ENCODE measurements around the gene TEP1. TPM values are rescaled to one million over a fixed set of nuclear protein-coding genes. Genes with fewer than 3 reads are reported as not detected.

The TEP1 gene
- total RNA-seq, 1 donor from 2014 or later, result 22.8 TPM

DNA sequence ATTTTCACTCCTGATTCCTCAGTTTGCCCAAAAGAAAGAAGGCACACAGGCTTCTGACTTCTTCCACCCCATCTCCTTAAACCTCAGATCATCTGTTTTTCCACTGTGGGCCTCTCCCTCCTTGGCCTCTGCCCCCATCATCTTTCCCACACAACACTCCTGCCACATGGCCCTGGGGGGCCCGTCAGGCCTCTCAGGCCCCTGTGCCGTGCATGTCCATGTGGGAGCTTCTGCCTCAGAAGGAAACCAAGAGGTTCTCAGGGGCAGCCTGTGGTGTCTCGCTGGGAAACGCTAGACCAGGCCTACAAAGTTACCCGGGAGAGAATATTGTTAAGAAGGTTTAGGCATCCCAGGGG lies 14.7 kb upstream of the TEP1 start:
- Mint-ChIP-seq H3K4me1 (ENCODE audit: low read depth) (peaks cover 7% of the 10 kb centered on the region), H3K27ac (ENCODE audit: unreplicated experiment) (peak overlapping the region; percentile 20), H3K36me3 (ENCODE audit: low read depth) (no peaks in the 10 kb centered on the region)

DNA sequence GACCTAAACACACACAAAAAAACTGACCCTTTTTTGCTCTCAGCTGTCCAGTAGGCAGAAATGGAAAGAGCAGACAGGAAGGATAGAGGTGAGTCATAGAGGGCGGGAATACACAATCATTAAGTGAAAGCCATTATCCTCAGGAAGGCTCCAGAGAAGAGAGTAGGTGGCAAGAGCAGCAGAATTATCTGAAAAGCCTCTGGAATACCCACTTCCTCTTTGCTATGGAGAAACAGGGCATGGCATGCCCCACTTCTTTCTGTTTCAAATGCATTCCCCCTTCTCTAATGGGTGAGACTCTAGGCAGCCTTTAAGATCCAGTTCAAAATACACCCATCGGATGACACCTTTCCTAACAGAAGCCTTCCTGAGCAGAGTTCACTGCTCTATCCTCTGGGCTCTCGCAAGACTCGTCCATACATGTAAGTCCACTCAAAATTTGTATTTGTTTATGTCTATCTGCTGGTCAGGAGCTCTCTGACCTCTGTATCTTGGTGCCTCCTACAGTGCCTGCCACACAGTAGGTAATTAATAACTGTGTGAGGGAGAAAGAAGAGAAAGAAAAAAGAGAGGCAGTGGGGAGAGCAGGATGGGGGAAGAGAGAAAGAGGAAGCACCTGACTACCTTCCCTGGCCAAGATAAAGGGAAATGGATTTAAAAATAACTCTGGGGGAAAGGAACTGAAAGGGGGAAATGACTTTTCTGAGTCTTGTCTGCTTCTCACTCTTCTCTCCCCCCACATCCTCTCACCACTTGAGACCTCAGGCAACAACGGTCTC lies 14.1 kb upstream of the TEP1 start:
- peaks cover 7% of the 10 kb centered on the region for H3K4me1 Mint-ChIP-seq (ENCODE audit: low read depth)
- H3K36me3 Mint-ChIP-seq (ENCODE audit: low read depth), result no peaks in the 10 kb centered on the region
- no peaks in the 10 kb centered on the region for H3K9me3 Mint-ChIP-seq (ENCODE audit: low read depth)
- DNase-seq (ENCODE audit: low spot score), result no peak
- peak overlapping the region; percentile 24 for H3K27ac Mint-ChIP-seq (ENCODE audit: unreplicated experiment)
- TF ChIP-seq, protein P1, sequence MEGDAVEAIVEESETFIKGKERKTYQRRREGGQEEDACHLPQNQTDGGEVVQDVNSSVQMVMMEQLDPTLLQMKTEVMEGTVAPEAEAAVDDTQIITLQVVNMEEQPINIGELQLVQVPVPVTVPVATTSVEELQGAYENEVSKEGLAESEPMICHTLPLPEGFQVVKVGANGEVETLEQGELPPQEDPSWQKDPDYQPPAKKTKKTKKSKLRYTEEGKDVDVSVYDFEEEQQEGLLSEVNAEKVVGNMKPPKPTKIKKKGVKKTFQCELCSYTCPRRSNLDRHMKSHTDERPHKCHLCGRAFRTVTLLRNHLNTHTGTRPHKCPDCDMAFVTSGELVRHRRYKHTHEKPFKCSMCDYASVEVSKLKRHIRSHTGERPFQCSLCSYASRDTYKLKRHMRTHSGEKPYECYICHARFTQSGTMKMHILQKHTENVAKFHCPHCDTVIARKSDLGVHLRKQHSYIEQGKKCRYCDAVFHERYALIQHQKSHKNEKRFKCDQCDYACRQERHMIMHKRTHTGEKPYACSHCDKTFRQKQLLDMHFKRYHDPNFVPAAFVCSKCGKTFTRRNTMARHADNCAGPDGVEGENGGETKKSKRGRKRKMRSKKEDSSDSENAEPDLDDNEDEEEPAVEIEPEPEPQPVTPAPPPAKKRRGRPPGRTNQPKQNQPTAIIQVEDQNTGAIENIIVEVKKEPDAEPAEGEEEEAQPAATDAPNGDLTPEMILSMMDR (IDR thresholded peaks at IDR 0.05), result no peak
- no peaks in the 10 kb centered on the region for H3K27me3 Mint-ChIP-seq (ENCODE audit: low read depth)
- H3K4me3 Mint-ChIP-seq (ENCODE audit: unreplicated experiment), result no peak overlapping the region

More for the DNA sequence above, 14.7 kb upstream of the TEP1 start:
- no peak for DNase-seq (ENCODE audit: low spot score)
- Mint-ChIP-seq H3K4me3 (ENCODE audit: unreplicated experiment) (no peak overlapping the region), H3K9me3 (ENCODE audit: low read depth) (no peaks in the 10 kb centered on the region), H3K27me3 (ENCODE audit: low read depth) (no peaks in the 10 kb centered on the region)
- TF ChIP-seq, protein P1 (IDR thresholded peaks at IDR 0.05), result no peak

GRCh38 chr14:20424851-20425250 lies 11.6 kb upstream of the TEP1 start:
- H3K36me3 Mint-ChIP-seq (ENCODE audit: low read depth), result no peaks in the 10 kb centered on the region
- no peak overlapping the region for H3K27ac Mint-ChIP-seq (ENCODE audit: unreplicated experiment)
- H3K9me3 Mint-ChIP-seq (ENCODE audit: low read depth), result no peaks in the 10 kb centered on the region
- no peak overlapping the region for H3K4me3 Mint-ChIP-seq (ENCODE audit: unreplicated experiment)
- peaks cover 7% of the 10 kb centered on the region for H3K4me1 Mint-ChIP-seq (ENCODE audit: low read depth)
- no peaks in the 10 kb centered on the region for H3K27me3 Mint-ChIP-seq (ENCODE audit: low read depth)
- TF ChIP-seq, protein P1 (IDR thresholded peaks at IDR 0.05), result no peak
- DNase-seq (ENCODE audit: low spot score), result no peak

DNA sequence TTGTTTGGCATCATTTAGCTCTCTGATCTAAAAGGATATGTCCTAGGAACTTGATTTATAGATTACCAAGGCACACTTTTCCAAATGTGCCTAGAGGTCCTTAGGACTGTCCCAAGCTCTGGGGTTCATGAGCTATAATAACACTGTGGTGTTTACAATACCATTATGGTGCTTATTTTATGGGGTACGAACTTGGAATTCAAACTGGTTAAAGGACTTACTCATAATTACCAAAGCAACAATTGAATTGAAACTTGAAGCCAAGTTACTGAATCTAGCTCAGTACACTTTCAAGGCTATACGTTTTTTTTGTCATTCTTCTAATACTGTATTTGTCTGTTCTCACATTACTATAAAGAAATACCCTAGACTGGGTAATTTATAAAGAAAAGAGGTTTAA lies 9.6 kb upstream of the TEP1 start:
- no peaks in the 10 kb centered on the region for H3K36me3 Mint-ChIP-seq (ENCODE audit: low read depth)
- H3K9me3 Mint-ChIP-seq (ENCODE audit: low read depth), result no peaks in the 10 kb centered on the region
- no peaks in the 10 kb centered on the region for H3K27me3 Mint-ChIP-seq (ENCODE audit: low read depth)
- peaks cover 7% of the 10 kb centered on the region for H3K4me1 Mint-ChIP-seq (ENCODE audit: low read depth)
- TF ChIP-seq, protein P1 (IDR thresholded peaks at IDR 0.05), result no peak
- H3K4me3 Mint-ChIP-seq (ENCODE audit: unreplicated experiment), result no peak overlapping the region
- DNase-seq (ENCODE audit: low spot score), result no peak
- H3K27ac Mint-ChIP-seq (ENCODE audit: unreplicated experiment), result no peak overlapping the region

DNA sequence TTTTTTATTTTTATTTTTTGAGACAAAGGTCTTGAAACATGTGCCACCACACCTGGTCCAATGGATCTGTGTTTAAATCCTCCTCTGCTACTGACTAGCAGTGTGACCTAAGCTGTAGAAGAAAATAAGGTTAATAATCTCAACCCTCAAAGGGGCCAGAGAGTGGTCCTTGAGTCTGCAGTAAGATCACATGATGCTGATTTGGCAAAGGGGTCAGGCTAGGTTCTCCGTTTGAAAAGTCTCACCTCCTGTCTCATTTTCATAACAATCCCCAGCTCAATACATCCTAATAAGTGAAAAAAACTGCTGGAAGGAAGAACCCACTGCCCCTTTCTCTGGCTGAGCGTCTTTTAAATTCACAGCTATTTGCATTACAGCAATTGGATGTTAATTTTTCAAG lies 8.0 kb upstream of the TEP1 start:
- Mint-ChIP-seq H3K36me3 (ENCODE audit: low read depth) (no peaks in the 10 kb centered on the region), H3K4me3 (ENCODE audit: unreplicated experiment) (no peak overlapping the region), H3K27ac (ENCODE audit: unreplicated experiment) (no peak overlapping the region), H3K9me3 (ENCODE audit: low read depth) (no peaks in the 10 kb centered on the region), H3K27me3 (ENCODE audit: low read depth) (no peaks in the 10 kb centered on the region), H3K4me1 (ENCODE audit: low read depth) (no peaks in the 10 kb centered on the region)
- no peak for DNase-seq (ENCODE audit: low spot score)
- TF ChIP-seq, protein P1 (IDR thresholded peaks at IDR 0.05), result no peak

Measured in chondrocyte (in vitro differentiated cells).